Measurements from ENCODE around the gene MON1A.
A peak's percentile ranks its signal among the peaks of the same experiment; 100 is the strongest.
"Not testable (repeated sequence)": the region's sequence is repeated elsewhere in the genome, so short reads cannot be mapped to it uniquely, and the experiment has no call there.

Gene MON1A

DNA sequence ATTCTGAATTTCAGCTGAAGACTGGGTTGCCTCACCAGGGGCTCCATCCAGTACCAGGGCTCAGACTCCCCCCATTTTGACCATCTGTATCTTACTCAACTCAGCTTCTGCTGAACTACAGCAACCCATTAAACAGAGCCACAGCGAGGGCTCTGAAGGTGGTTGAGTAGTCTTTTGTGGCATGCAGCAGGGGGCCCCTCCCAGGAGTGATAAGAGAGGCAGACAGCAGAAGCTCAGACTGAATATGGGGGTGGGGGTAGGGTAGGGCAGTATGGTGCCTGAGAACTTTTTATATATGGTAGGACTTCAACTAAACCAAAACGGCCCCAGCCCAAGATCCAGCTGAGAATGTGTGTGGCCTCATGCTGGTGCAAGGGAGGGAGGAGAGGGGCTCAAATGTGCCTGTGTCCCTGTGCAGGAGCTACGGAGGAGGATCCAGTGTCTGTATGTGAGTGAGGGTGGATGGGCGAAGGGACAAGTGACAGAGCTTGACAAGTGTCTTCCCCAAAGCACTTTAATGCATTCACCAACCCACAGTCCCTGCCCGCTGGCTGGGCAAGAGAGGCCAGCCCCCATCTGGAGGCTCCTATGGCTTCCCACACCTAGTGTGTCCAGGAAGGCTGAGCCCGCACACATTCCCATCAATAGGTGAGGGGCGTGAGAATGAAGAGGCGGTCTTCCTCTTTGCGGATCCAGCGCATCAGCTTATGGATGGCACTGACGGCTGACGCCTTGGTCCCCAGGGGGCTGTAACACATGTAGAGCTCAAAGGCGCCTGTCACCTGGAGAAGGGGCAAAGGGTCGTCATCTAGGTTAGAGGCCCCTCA, 21.0 kb downstream of the MON1A start:
- no peak for TF ChIP-seq CTCF (IDR thresholded peaks at IDR 0.05; ENCODE audit: low read depth, low read length)
- no peak overlapping the region for H3K27ac ChIP-seq
- no peaks in the 10 kb centered on the region for H3K27me3 ChIP-seq (ENCODE audit: insufficient read depth, low read depth, severe bottlenecking)
- peaks cover 8% of the 10 kb centered on the region for H3K36me3 ChIP-seq
- H3K9me3 ChIP-seq (ENCODE audit: severe bottlenecking): no peaks in the 10 kb centered on the region
- no peak overlapping the region for H3K4me3 ChIP-seq (ENCODE audit: low read depth, low read length)
- no peak for DNase-seq

- peak overlapping the region; percentile 67 for H3K27ac ChIP-seq
Observed at GRCh38 chr3:49906073-49906743, 23.4 kb downstream of the MON1A start.

DNA sequence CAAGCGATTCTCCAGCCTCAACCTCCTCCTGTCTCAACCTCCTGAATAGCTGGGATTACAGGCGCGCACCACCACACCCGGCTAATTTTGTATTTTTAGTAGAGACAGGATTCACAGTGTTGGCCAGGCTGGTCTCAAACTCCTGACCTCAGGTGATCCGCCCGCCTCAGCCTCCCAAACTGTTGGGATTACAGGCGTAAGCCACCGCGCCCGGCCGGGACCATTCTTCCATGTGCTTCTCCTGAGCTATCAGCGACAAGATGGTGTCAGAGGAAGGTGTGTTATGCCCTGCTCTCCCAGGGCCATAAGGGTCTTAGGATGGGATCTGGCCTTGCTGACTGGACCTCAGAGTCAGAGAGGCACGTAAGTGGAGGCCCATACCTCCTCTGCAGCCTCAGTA, 25.2 kb downstream of the MON1A start:
- not testable (repeated sequence) for DNase-seq; H3K4me3 ChIP-seq (ENCODE audit: low read depth, low read length); H3K9me3 ChIP-seq (ENCODE audit: severe bottlenecking); H3K27me3 ChIP-seq (ENCODE audit: insufficient read depth, low read depth, severe bottlenecking); H3K36me3 ChIP-seq; H3K27ac ChIP-seq

More at GRCh38 chr3:49906073-49906743, 23.4 kb downstream of the MON1A start:
- H3K27me3 ChIP-seq (ENCODE audit: insufficient read depth, low read depth, severe bottlenecking): no peaks in the 10 kb centered on the region
- H3K4me3 ChIP-seq (ENCODE audit: low read depth, low read length): no peak overlapping the region
- peak; percentile 88 for TF ChIP-seq CTCF (IDR thresholded peaks at IDR 0.05; ENCODE audit: low read depth, low read length)
- no peaks in the 10 kb centered on the region; the same call in none of the 2 replicates for H3K36me3 ChIP-seq
- no peaks in the 10 kb centered on the region for H3K9me3 ChIP-seq (ENCODE audit: severe bottlenecking)
- peak; percentile 82 for DNase-seq

GRCh38 chr3:49903451-49904424, 25.9 kb downstream of the MON1A start, which contains the start of gene MST1R:
TSS of gene MST1R (minus strand) at chr3:49903873. CDS start at chr3:49903609, 264 bp downstream.
- Histone ChIP-seq H3K36me3 (no peaks in the 10 kb centered on the region), H3K27me3 (ENCODE audit: insufficient read depth, low read depth, severe bottlenecking) (no peaks in the 10 kb centered on the region), H3K4me3 (ENCODE audit: low read depth, low read length) (no peak within 1 kb of the TSS), H3K9me3 (ENCODE audit: severe bottlenecking) (no peaks in the 10 kb centered on the region), H3K27ac (no peak within 1 kb of the TSS)
- no peak for TF ChIP-seq CTCF (IDR thresholded peaks at IDR 0.05; ENCODE audit: low read depth, low read length)
- DNase-seq: no peak

DNA sequence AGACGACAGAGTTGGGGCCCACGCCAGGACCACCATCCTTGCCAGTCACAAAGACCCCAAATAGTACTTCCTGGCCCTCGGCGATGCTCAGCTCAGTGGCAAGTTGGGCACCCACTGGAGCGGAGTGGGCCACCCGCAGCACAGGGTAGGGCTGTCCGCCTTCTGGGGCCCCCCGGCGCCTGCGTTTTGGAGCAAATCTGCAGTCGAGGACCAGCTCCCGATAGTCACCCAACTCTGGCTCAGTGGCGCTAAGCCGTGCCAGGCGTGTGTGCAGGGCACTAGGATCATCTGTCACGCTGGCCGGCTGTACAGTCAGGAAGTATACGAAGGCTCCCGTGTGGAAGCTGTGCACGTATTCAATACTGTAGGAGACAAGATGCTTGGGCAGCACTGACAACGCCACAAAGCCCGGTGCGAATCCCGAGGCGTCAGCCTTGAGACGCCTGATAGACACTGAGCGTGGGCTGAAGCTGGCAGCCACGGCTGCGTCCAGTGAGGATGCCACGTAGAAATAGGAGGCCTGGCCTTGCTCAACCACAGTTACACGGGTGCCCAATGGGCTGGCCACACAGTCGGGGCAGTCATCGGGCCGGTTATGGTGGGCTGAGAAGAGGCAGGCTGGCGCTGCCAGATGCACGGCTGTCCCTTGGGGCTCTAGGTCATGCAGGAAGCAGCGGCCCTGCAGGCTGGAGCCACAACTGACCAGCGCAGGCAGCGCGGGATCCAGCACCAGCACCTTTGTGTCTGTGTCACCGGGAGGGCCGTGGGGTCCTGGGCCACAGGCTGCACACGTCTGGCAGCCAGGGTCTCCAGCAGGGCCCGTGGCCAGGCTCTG, 26.9 kb downstream of the MON1A start:
- H3K9me3 ChIP-seq (ENCODE audit: severe bottlenecking): no peaks in the 10 kb centered on the region
- no peaks in the 10 kb centered on the region for H3K27me3 ChIP-seq (ENCODE audit: insufficient read depth, low read depth, severe bottlenecking)
- no peak for DNase-seq
- H3K36me3 ChIP-seq: no peaks in the 10 kb centered on the region
- no peak overlapping the region for H3K4me3 ChIP-seq (ENCODE audit: low read depth, low read length)
- TF ChIP-seq CTCF (IDR thresholded peaks at IDR 0.05; ENCODE audit: low read depth, low read length): no peak
- no peak overlapping the region for H3K27ac ChIP-seq
